ENCODE measurements around the gene RPSA.

- TF ChIP-seq POLR2A (IDR thresholded peaks at IDR 0.05; ENCODE audit: low read depth, low read length) (no peak), POLR2AphosphoS5 (IDR thresholded peaks at IDR 0.05; ENCODE audit: low read depth, low read length) (no peak)
Observed at GRCh38 chr3:39460677-39461076, 54.2 kb downstream of the RPSA start.
